Activated CD8-positive, alpha-beta T cell treated with anti-CD3 and anti-CD28 coated beads, Interleukin-2, amount 10 ng/mL, durations not matched to agents 7 days and 5 days (primary cell): ENCODE results near the gene FAM53B. TPM values are rescaled to one million over a fixed set of nuclear protein-coding genes. Genes with fewer than 3 reads are reported as not detected.

Experiments used
- ATAC-seq: fragments of 150-1000 bp; cut with Tn5 transposase; one replicate; pipeline ENCODE4 v1.10.0; 2021; ENCODE audit warnings: moderate library complexity
- CTCF ChIA-PET: fragments of 350-600 bp; sonication (Branson Sonifier 250); formaldehyde crosslinking; loops from one replicate; lab custom pipeline; 2021; ENCODE audit warnings: antibody characterized with exemption; lab: Charles Lee
- POLR2A ChIA-PET: fragments of 350-600 bp; sonication (Branson Sonifier 250); formaldehyde crosslinking; loops from one replicate; lab custom pipeline; 2021; ENCODE audit warnings: antibody characterized with exemption; lab: Charles Lee
- DNase-seq: peaks from one replicate; pipeline ENCODE4 v3.0.0-alpha.2; 2020
- H3K27ac Mint-ChIP-seq: one replicate; pipeline ENCODE4 v1.8.0; 2021; ENCODE audit warnings: mild to moderate bottlenecking, mixed read lengths
- H3K27me3 Mint-ChIP-seq: one replicate; pipeline ENCODE4 v1.8.0; 2021; ENCODE audit warnings: low read depth, mixed read lengths
- H3K36me3 Mint-ChIP-seq: one replicate; pipeline ENCODE4 v1.8.0; 2021; ENCODE audit warnings: low read depth, mixed read lengths
- H3K4me1 Mint-ChIP-seq: one replicate; pipeline ENCODE4 v1.8.0; 2021; ENCODE audit warnings: low read depth, mixed read lengths
- H3K4me3 Mint-ChIP-seq: one replicate; pipeline ENCODE4 v1.8.0; 2021; ENCODE audit warnings: mild to moderate bottlenecking, mixed read lengths
- H3K9me3 Mint-ChIP-seq: one replicate; pipeline ENCODE4 v1.8.0; 2022; ENCODE audit warnings: mixed read lengths; ENCODE audit not compliant: insufficient read depth
- total RNA-seq, 2 experiments: library from RNA; stranded (reverse); gene quantifications; one replicate each; pipeline ENCODE4 v1.2.3, GENCODE V29; 2021

FAM53B gene
- total RNA-seq, 2 experiments from 2014 or later = 19.9 to 21.8 TPM

- Mint-ChIP-seq H3K36me3 (peaks cover 15% of the 10 kb centered on the region), H3K27ac (no peak overlapping the region), H3K9me3 (no peaks in the 10 kb centered on the region), H3K4me3 (no peak overlapping the region), H3K4me1 (peaks cover 46% of the 10 kb centered on the region), H3K27me3 (no peaks in the 10 kb centered on the region)
- CTCF ChIA-PET = interaction anchor here (0.7 to 1.5 kb wide), 12 partner anchors 10 to 198 kb away, joined by 3 to 7 read pairs (median 4); no protein-coding TSS in a partner anchor
- no peak for ATAC-seq
- POLR2A ChIA-PET = no interaction called here
- DNase-seq = peak; percentile 45
Observed at GRCh38 chr10:124632064-124632531, 112.1 kb downstream of the FAM53B start.

- DNase-seq (no peak), ATAC-seq (no peak)
- Mint-ChIP-seq H3K9me3 (no peaks in the 10 kb centered on the region), H3K36me3 (peaks cover 15% of the 10 kb centered on the region), H3K4me1 (peaks cover 42% of the 10 kb centered on the region), H3K4me3 (no peak overlapping the region), H3K27me3 (no peaks in the 10 kb centered on the region), H3K27ac (no peak overlapping the region)
- CTCF ChIA-PET = no interaction called here
- POLR2A ChIA-PET = interaction anchor here (0.7 to 1.3 kb wide), 3 partner anchors 18 to 327 kb away, joined by 3 to 4 read pairs (median 4); no protein-coding TSS in a partner anchor
Observed at GRCh38 chr10:124630551-124630950, 113.6 kb downstream of the FAM53B start.

- Mint-ChIP-seq H3K36me3 (peaks cover 13% of the 10 kb centered on the region), H3K27ac (no peak overlapping the region), H3K4me3 (no peak overlapping the region), H3K9me3 (no peaks in the 10 kb centered on the region), H3K27me3 (no peaks in the 10 kb centered on the region), H3K4me1 (peaks cover 44% of the 10 kb centered on the region)
- no peak for DNase-seq
- ChIA-PET CTCF (no interaction called here), POLR2A (interaction anchor here (0.9 to 1.3 kb wide), 3 partner anchors 19 to 116 kb away, joined by 3 to 4 read pairs (median 3); no protein-coding TSS in a partner anchor)
- ATAC-seq = no peak
Observed at GRCh38 chr10:124629842-124630241, 114.3 kb downstream of the FAM53B start.

- ChIA-PET CTCF (interaction anchor here (3.2 kb wide), 1 partner anchor 112 kb away, joined by 20 read pairs; no protein-coding TSS in a partner anchor), POLR2A (interaction anchor here (0.9 to 1.3 kb wide), 2 partner anchors 19 to 116 kb away, joined by 3 to 4 read pairs; no protein-coding TSS in a partner anchor)
- ATAC-seq = no peak
- Mint-ChIP-seq H3K36me3 (peaks cover 10% of the 10 kb centered on the region), H3K4me1 (peaks cover 44% of the 10 kb centered on the region), H3K4me3 (no peak overlapping the region), H3K27me3 (no peaks in the 10 kb centered on the region), H3K9me3 (no peaks in the 10 kb centered on the region), H3K27ac (no peak overlapping the region)
- DNase-seq = no peak
Observed at GRCh38 chr10:124629415-124629814, 114.8 kb downstream of the FAM53B start.

GRCh38 chr10:124628676-124629021, 115.5 kb downstream of the FAM53B start:
- Mint-ChIP-seq H3K27me3 (no peaks in the 10 kb centered on the region), H3K9me3 (no peaks in the 10 kb centered on the region), H3K27ac (no peak overlapping the region), H3K36me3 (peaks cover 6% of the 10 kb centered on the region), H3K4me1 (peaks cover 44% of the 10 kb centered on the region), H3K4me3 (no peak overlapping the region)
- POLR2A ChIA-PET = interaction anchor here (0.8 kb wide), 1 partner anchor 59 kb away, joined by 3 read pairs; no protein-coding TSS in a partner anchor
- no peak for ATAC-seq
- CTCF ChIA-PET = interaction anchor here (1.3 to 3.2 kb wide), 4 partner anchors 95 to 197 kb away, joined by 3 to 20 read pairs (median 4); no protein-coding TSS in a partner anchor
- no peak for DNase-seq

GRCh38 chr10:124627866-124628675, 116.1 kb downstream of the FAM53B start:
- Mint-ChIP-seq H3K27me3 (no peaks in the 10 kb centered on the region), H3K9me3 (no peaks in the 10 kb centered on the region), H3K4me1 (peaks cover 44% of the 10 kb centered on the region), H3K27ac (no peak overlapping the region), H3K4me3 (no peak overlapping the region), H3K36me3 (peaks cover 4% of the 10 kb centered on the region)
- CTCF ChIA-PET = interaction anchor here (1.0 to 3.2 kb wide), 10 partner anchors 9 to 198 kb away, joined by 3 to 20 read pairs (median 4); no protein-coding TSS in a partner anchor
- ATAC-seq (no peak), DNase-seq (no peak)
- POLR2A ChIA-PET = interaction anchor here (0.8 kb wide), 1 partner anchor 60 kb away, joined by 3 read pairs; no protein-coding TSS in a partner anchor

- Mint-ChIP-seq H3K4me3 (peak overlapping the region; percentile 31), H3K27me3 (no peaks in the 10 kb centered on the region), H3K36me3 (peaks cover 1% of the 10 kb centered on the region), H3K4me1 (peaks cover 40% of the 10 kb centered on the region), H3K27ac (peak overlapping the region; percentile 70), H3K9me3 (no peaks in the 10 kb centered on the region)
- ChIA-PET POLR2A (no interaction called here), CTCF (interaction anchor here (1.0 to 3.2 kb wide), 12 partner anchors 10 to 199 kb away, joined by 3 to 20 read pairs (median 3); no protein-coding TSS in a partner anchor)
- ATAC-seq (peak; percentile 75), DNase-seq (peak; percentile 63)
Observed at GRCh38 chr10:124626759-124627380, 117.3 kb downstream of the FAM53B start.

GRCh38 chr10:124625831-124626238, 118.3 kb downstream of the FAM53B start:
- Mint-ChIP-seq H3K27ac (no peak overlapping the region), H3K9me3 (no peaks in the 10 kb centered on the region), H3K27me3 (no peaks in the 10 kb centered on the region), H3K36me3 (peaks cover 1% of the 10 kb centered on the region), H3K4me1 (peaks cover 31% of the 10 kb centered on the region), H3K4me3 (no peak overlapping the region)
- DNase-seq = no peak
- CTCF ChIA-PET = interaction anchor here (2.2 kb wide), 1 partner anchor 71 kb away, joined by 7 read pairs; no protein-coding TSS in a partner anchor
- POLR2A ChIA-PET = no interaction called here
- no peak for ATAC-seq

- ChIA-PET POLR2A (no interaction called here), CTCF (no interaction called here)
- ATAC-seq (no peak), DNase-seq (no peak)
- Mint-ChIP-seq H3K27me3 (no peaks in the 10 kb centered on the region), H3K4me3 (no peak overlapping the region), H3K36me3 (peaks cover 1% of the 10 kb centered on the region), H3K4me1 (peaks cover 33% of the 10 kb centered on the region), H3K9me3 (no peaks in the 10 kb centered on the region), H3K27ac (no peak overlapping the region)
Observed at GRCh38 chr10:124624895-124625294, 119.3 kb downstream of the FAM53B start.

GRCh38 chr10:124624466-124624865, 119.7 kb downstream of the FAM53B start:
- no peak for ATAC-seq
- Mint-ChIP-seq H3K27me3 (no peaks in the 10 kb centered on the region), H3K27ac (no peak overlapping the region), H3K36me3 (peaks cover 1% of the 10 kb centered on the region), H3K4me1 (peaks cover 36% of the 10 kb centered on the region), H3K4me3 (no peak overlapping the region), H3K9me3 (no peaks in the 10 kb centered on the region)
- ChIA-PET POLR2A (no interaction called here), CTCF (no interaction called here)
- DNase-seq = no peak

GRCh38 chr10:124624006-124624405, 120.2 kb downstream of the FAM53B start:
- H3K36me3 Mint-ChIP-seq = peaks cover 1% of the 10 kb centered on the region
- DNase-seq = no peak
- ATAC-seq = no peak
- CTCF ChIA-PET = no interaction called here
- H3K4me3 Mint-ChIP-seq = no peak overlapping the region
- H3K9me3 Mint-ChIP-seq = no peaks in the 10 kb centered on the region
- H3K4me1 Mint-ChIP-seq = peaks cover 36% of the 10 kb centered on the region
- POLR2A ChIA-PET = no interaction called here
- H3K27me3 Mint-ChIP-seq = no peaks in the 10 kb centered on the region
- no peak overlapping the region for H3K27ac Mint-ChIP-seq
